ENCODE measurements around the gene TBC1D10A. TPM values are rescaled to one million over a fixed set of nuclear protein-coding genes. Genes with fewer than 3 reads are reported as not detected.

TBC1D10A gene
- total RNA-seq, 4 donors from 2014 or later: 18.4 to 25.9 (median 20.8) TPM

DNA sequence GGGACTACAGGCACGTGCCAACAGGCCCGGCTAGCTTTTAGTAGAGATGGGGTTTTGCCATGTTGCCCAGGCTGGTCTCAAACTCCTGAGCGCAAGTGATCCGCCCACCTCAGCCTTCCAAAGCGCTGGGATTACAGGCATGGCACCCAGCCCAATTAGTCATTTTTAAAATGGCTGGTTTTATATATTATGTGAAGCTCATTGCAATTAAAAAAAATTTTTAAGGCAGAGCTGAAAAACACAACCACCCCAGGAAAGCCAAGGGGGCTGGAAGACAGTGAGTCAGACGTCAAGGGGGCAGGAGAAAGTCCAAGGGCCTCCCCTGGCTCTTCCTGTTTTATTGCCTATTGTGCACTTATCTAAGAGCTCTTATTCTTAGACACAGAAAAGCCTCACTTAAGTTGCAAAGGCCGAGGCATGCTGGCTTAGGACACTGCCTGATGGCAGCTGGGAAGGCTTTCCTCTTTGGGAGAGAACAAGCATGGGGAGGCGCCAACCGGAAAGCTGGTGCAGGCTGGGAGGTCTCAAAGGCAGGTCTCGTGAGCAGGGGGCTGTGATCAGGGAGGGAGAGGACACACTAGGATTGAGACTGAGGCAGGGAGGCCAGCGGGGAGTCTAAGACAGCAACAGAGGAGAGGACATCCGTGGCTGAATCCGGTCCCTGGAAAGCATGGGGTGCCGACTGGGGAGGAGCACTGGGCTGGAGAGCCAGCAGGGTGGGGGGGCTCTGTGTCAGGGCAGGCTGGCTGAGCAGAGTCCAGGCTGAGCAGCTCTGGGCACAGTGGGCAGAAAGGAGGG lies 49.0 kb downstream of the TBC1D10A start:
- Histone ChIP-seq H3K9me3 (no peaks in the 10 kb centered on the region), H3K36me3 (no peaks in the 10 kb centered on the region), H3K27ac (peak overlapping the region in 2 of 4 donors; percentile 62 to 83), H3K4me1 (peaks cover 0 to 20% (median 2%) of the 10 kb centered on the region in 4 donors), H3K4me3 (peak overlapping the region in 1 of 4 donors; percentile 4), H3K27me3 (no peaks in the 10 kb centered on the region)
- TF ChIP-seq, protein P1, sequence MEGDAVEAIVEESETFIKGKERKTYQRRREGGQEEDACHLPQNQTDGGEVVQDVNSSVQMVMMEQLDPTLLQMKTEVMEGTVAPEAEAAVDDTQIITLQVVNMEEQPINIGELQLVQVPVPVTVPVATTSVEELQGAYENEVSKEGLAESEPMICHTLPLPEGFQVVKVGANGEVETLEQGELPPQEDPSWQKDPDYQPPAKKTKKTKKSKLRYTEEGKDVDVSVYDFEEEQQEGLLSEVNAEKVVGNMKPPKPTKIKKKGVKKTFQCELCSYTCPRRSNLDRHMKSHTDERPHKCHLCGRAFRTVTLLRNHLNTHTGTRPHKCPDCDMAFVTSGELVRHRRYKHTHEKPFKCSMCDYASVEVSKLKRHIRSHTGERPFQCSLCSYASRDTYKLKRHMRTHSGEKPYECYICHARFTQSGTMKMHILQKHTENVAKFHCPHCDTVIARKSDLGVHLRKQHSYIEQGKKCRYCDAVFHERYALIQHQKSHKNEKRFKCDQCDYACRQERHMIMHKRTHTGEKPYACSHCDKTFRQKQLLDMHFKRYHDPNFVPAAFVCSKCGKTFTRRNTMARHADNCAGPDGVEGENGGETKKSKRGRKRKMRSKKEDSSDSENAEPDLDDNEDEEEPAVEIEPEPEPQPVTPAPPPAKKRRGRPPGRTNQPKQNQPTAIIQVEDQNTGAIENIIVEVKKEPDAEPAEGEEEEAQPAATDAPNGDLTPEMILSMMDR (IDR thresholded peaks at IDR 0.05): no peak
- TF ChIP-seq POLR2A (IDR thresholded peaks at IDR 0.05): no peak
- peak in 2 of 3 donors; percentile 59 to 68 for DNase-seq

DNA sequence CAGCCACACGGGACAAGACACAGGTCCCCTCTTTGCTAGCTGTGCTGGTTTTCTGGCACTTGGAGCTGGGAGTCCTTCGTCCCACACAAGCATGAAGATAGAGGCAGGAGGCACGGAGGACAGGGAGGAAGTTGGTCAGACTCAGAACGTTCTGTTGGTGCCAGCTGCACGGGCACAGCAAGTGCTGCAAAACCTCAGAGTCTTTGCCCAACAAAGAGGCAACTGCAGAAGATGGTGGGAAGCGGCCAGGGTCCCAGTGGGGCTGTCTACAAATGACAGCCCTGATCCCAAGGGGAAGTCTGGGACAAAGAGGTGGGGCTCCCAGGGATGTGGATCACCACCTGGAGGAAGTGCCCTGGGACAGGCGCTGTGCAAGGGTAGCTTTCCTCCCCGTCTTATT lies 50.7 kb downstream of the TBC1D10A start:
- Histone ChIP-seq H3K9me3 (no peaks in the 10 kb centered on the region), H3K36me3 (no peaks in the 10 kb centered on the region), H3K27me3 (no peaks in the 10 kb centered on the region), H3K4me3 (no peak overlapping the region), H3K27ac (no peak overlapping the region), H3K4me1 (peaks cover 0 to 20% (median 2%) of the 10 kb centered on the region in 4 donors)
- no peak for TF ChIP-seq POLR2A (IDR thresholded peaks at IDR 0.05)
- TF ChIP-seq, protein P1 (IDR thresholded peaks at IDR 0.05): no peak
- DNase-seq: no peak

DNA sequence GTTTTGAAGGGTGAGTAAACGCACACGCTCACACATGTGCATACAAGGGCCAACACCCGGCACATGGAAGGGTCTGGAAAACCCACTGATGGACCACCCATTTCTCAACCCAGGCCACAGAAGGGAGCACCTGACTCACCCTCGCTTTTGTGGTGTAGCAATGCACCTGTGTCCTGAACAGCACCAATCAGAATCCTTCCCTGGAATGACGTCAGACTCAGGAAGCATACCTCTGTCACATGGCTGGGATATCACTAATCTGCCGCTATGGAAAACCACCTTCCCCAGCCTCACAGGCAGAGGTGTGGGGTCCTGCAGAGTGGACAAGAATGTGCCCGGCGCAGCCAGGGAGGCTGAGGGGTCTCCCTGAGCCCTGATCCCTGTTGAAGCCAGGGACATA lies 51.1 kb downstream of the TBC1D10A start:
- H3K4me3 ChIP-seq: no peak overlapping the region
- TF ChIP-seq POLR2A (IDR thresholded peaks at IDR 0.05): no peak
- TF ChIP-seq, protein P1 (IDR thresholded peaks at IDR 0.05): no peak
- peaks cover 0 to 20% (median 2%) of the 10 kb centered on the region in 4 donors for H3K4me1 ChIP-seq
- no peaks in the 10 kb centered on the region for H3K27me3 ChIP-seq
- H3K27ac ChIP-seq: no peak overlapping the region
- H3K36me3 ChIP-seq: no peaks in the 10 kb centered on the region
- no peaks in the 10 kb centered on the region for H3K9me3 ChIP-seq
- DNase-seq: no peak

DNA sequence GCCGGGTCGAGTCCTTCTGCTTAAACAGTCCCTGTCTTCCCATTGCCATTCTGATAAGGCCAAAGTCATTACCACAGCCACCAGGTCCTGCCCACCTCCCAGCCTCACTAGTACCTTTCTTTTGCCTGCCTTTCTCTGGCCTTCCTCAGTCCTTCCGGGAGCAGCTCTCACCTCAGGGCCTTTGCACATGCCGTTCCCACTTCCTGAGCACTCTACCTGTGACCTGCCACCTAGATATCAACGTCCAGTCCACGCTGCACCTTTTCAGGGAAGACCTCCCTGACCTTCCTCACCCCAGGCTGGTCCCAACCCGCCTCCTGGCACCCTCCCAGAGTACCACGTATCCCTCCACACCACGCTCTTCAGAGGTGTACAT lies 52.3 kb downstream of the TBC1D10A start:
- DNase-seq: no peak
- Histone ChIP-seq H3K36me3 (no peaks in the 10 kb centered on the region), H3K27me3 (no peaks in the 10 kb centered on the region), H3K9me3 (no peaks in the 10 kb centered on the region), H3K4me3 (no peak overlapping the region), H3K4me1 (peaks cover 0 to 20% (median 2%) of the 10 kb centered on the region in 4 donors), H3K27ac (no peak overlapping the region)
- no peak for TF ChIP-seq POLR2A (IDR thresholded peaks at IDR 0.05)
- TF ChIP-seq, protein P1 (IDR thresholded peaks at IDR 0.05): no peak

DNA sequence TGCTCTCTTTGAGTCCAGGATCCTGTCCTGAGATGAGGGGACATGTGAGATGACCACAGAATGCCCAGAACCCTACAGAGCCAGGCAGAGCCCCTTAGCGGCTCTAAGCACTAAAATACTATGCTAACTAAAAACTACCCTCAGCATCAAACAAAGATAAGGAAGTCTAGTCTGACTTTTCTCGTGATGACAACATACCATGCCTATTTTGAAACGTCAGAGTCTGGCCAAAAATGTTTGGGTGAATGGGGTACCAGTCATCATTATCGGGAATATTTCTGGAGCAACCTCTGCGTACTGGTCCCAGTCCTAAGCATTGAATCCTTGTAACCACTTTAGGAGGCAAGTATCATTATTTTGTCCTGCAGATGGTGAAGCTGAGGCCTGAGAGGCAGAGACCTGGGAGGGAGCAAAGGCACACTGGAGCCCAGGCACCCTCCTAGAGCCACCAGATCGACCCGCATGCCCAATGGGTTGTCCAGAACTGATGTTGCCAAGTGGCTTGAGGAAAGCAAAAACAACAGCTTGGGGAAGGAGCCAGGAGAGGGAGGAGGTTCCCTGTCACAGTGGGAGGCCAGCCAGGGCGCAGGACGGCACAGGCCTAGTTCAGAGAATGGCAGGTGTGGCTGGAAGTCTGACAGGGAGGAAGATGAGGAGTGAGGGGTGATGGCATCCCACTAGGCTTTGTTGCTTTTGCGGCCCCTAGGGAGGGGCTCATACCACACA lies 52.9 kb downstream of the TBC1D10A start:
- no peak for DNase-seq
- no peak for TF ChIP-seq POLR2A (IDR thresholded peaks at IDR 0.05)
- TF ChIP-seq, protein P1 (IDR thresholded peaks at IDR 0.05): no peak
- no peaks in the 10 kb centered on the region for H3K36me3 ChIP-seq
- peaks cover 0 to 20% (median 2%) of the 10 kb centered on the region in 4 donors for H3K4me1 ChIP-seq
- H3K9me3 ChIP-seq: no peaks in the 10 kb centered on the region
- H3K4me3 ChIP-seq: no peak overlapping the region
- no peak overlapping the region for H3K27ac ChIP-seq
- no peaks in the 10 kb centered on the region for H3K27me3 ChIP-seq

Data from Peyer's patch (tissue), 4 donors.